Neural progenitor cell (in vitro differentiated cells): ENCODE data around the gene OR2Y1.

Experiments
- CTCF ChIP-seq: fragments of 200-600 bp; sonication (generic); IDR thresholded peaks from 2 replicates; pipeline ENCODE4 v1.5.1; 2017; ENCODE audit warnings: antibody characterized with exemption, mild to moderate bottlenecking
- EZH2 ChIP-seq: fragments of 200-600 bp; sonication (generic); IDR thresholded peaks from 2 replicates; pipeline ENCODE4 v1.6.1; 2017; ENCODE audit warnings: antibody characterized with exemption, mild to moderate bottlenecking, moderate library complexity
- EZH2phosphoT487 ChIP-seq: fragments of 200-600 bp; sonication (generic); IDR thresholded peaks from 2 replicates; pipeline ENCODE4 v1.6.1; 2017; ENCODE audit warnings: antibody characterized with exemption

DNA sequence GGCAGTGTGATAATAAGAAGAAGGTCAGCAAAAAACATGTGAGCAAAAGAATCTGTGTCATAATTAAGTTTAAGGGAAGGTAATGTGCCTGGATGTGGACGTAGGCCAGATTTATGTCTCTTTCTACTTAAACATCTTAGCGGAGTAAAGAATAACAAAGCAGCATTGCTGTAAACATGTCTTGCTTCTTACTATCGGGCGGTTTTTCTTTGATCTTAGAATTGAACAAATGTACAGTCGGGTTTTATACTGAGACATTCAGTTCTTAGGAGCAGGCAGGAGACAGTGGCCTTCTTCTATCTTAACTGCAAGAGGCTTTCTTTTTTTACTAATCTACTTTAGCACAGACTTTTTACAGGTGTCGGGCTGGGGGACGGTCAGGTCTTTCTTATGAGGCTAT is 50.1 kb downstream of the OR2Y1 start:
- no peak for TF ChIP-seq CTCF
- TF ChIP-seq EZH2phosphoT487 = no peak
- TF ChIP-seq EZH2 = no peak
